Stimulated activated CD8-positive, alpha-beta memory T cell treated with anti-CD3 and anti-CD28 coated beads, Interleukin-7, amount 100 ng/mL, for 48 hours (primary cell): ENCODE results near the gene KDM4D.
"Not testable (repeated sequence)": the region's sequence is repeated elsewhere in the genome, so short reads cannot be mapped to it uniquely, and the experiment has no call there.

Experiments used
- DNase-seq, 2 donors: peaks; one replicate each; pipeline ENCODE4 v3.0.0-alpha.2; 2020; ENCODE audit warnings: low read depth in 1 of 2; ENCODE audit errors: extremely low read depth in 1 of 2

KDM4D gene

GRCh38 chr11:95025594-95025993 lies 52.1 kb downstream of the KDM4D start:
- DNase-seq = not testable (repeated sequence)

DNA sequence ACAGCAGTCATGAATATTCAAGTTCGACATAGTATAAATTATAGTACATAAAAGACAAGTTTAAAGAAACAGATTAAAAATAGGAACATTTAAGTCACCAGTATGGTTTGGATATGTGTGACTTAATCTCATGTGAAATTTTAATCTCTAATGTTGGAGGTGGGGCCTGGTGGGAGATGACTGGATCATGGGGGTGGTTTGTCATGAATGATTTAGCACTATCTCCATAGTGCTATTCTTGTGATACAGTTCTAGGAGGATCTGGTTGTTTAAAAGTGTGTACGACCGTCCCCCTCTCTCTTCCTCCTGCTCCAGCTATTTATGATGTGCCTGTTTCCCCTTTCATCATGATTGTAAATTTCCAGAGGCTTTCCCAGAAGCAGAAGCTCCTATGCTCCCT lies 54.8 kb downstream of the KDM4D start:
- DNase-seq = no peak

- DNase-seq = no peak
Observed at GRCh38 chr11:95033051-95033450, 59.5 kb downstream of the KDM4D start.

DNA sequence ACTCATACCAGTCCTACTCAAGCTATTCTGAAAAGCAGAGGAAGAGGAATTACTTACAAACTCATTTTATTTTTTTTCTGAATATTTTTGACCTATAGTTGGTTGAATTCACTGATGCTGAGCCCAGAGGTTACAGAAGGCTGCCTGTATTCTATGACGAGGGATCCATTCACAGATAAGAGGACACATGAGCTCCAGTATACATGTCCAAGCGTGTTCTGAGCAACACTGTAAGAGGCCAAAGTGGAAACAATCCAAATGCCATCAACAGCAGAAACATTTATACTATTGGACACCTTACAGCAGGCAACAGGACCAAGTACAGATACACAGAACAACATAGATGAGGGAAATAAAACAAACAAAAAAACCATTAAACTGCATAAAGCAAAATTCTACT lies 61.8 kb downstream of the KDM4D start:
- DNase-seq = no peak

DNA sequence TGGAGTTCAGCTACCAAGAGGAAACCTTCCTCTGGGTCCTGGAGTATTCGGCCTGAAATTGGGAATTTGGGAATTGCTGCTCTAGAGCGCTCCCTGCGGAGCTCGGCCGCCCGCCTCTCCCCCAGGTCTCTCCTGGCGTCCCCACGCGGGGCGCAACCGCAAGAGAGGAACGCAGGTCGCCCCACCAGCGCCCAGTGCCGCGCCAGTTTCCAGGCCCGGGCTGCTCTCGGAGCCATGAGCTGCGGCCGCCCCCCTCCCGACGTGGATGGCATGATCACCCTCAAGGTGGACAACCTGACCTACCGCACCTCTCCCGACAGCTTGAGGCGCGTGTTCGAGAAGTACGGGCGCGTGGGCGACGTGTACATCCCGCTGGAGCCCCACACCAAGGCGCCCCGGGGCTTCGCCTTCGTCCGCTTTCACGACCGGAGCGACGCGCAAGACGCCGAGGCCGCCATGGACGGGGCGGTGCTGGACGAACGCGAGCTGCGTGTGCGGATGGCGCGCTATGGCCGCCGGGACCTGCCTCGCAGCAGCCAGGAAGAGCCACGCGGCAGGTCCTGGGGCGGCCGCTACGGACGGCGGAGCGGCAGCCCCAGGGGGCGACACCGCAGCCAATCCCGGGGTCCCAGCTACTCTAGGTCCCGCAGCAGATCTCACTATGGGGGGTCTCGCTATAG lies 64.0 kb downstream of the KDM4D start:
- DNase-seq = not testable (repeated sequence)

DNA sequence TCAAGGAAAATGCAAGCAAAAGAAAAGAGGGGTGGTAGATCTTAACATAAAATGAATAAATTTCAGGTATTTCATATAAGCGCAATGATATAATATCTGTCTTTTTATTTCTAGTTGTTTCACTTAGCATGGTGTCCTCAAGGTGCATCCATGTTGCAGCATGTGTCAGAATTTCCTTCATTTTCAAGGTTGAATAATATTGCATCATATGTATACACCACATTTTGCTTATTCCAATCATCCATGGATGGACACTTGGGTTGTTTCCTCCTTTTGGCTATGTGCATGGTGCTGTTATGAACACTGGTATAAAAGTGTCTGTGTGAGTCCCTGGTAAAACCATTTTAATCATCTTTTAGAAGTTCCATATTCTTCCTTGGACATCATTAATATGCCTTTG lies 68.7 kb downstream of the KDM4D start:
- no peak for DNase-seq

GRCh38 chr11:95042906-95043305 lies 69.4 kb downstream of the KDM4D start:
- no peak for DNase-seq

DNA sequence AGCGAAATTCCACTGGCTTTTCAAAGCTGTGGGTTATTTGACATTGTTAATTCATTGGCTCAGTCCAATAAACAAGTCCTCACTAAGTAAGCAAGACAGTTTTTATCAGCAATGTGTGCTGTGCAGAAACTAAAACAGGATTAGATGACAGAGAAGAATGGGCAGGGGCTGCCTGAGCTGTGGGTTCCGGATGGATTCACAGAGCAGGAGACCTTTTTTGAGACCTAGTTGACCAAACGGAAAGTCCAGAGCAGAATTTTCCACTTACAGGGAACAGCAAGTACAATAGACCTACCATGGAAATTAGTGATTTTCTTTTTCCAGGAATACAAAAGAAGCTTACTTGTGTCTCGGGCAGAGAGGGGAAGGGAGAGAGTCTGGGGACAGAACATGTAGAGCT lies 70.5 kb downstream of the KDM4D start:
- DNase-seq = no peak

DNA sequence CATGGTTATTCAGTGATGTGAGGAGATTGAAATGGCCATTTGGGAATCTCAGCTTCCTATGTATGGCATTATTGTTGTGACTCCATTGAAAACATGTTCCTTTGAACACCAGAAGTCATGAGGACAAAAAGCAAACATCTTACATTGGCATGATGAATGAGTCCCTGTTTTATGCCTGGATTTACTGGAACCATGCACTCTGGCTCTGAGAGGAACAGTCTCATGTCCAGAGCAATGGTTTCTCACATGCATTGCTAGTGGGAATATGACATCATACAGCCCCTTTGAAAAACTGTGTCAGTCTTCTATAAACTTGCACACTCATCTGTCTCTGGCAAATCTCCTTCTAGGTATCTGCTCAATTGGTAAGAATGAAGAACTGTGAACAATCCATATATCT lies 72.3 kb downstream of the KDM4D start:
- no peak for DNase-seq
